Measurements from ENCODE around the gene NFATC1.

NFATC1 gene

GRCh38 chr18:79526468-79527460 is 131.0 kb downstream of the NFATC1 start:
- DNase-seq: no peak

- no peak for DNase-seq
Observed at GRCh38 chr18:79527656-79528315, 132.1 kb downstream of the NFATC1 start.

GRCh38 chr18:79528316-79528695 is 132.6 kb downstream of the NFATC1 start:
- DNase-seq: no peak

GRCh38 chr18:79528846-79529245 is 133.1 kb downstream of the NFATC1 start:
- DNase-seq: peak; percentile 0

GRCh38 chr18:79529296-79529695 is 133.6 kb downstream of the NFATC1 start:
- no peak for DNase-seq

- DNase-seq: no peak
Observed at GRCh38 chr18:79529991-79530390, 134.3 kb downstream of the NFATC1 start.

GRCh38 chr18:79530821-79531220 is 135.1 kb downstream of the NFATC1 start:
- DNase-seq: no peak

- DNase-seq: no peak
Observed at GRCh38 chr18:79531386-79531785, 135.7 kb downstream of the NFATC1 start.

GRCh38 chr18:79531926-79532312 is 136.2 kb downstream of the NFATC1 start:
- DNase-seq: no peak

- no peak for DNase-seq
Observed at GRCh38 chr18:79532313-79533007, 136.7 kb downstream of the NFATC1 start.

- DNase-seq: no peak
Observed at GRCh38 chr18:79533146-79533545, 137.4 kb downstream of the NFATC1 start.

GRCh38 chr18:79533591-79533990 is 137.9 kb downstream of the NFATC1 start:
- DNase-seq: no peak

- no peak for DNase-seq
Observed at GRCh38 chr18:79534356-79534755, 138.6 kb downstream of the NFATC1 start.

- DNase-seq: no peak
Observed at GRCh38 chr18:79537758-79538157, 142.0 kb downstream of the NFATC1 start.

GRCh38 chr18:79538635-79539034 is 142.9 kb downstream of the NFATC1 start:
- DNase-seq: no peak

- no peak for DNase-seq
Observed at GRCh38 chr18:79540161-79540903, 144.6 kb downstream of the NFATC1 start.

GRCh38 chr18:79540904-79541282 is 145.2 kb downstream of the NFATC1 start:
- no peak for DNase-seq

- DNase-seq: no peak
Observed at GRCh38 chr18:79542213-79542612, 146.5 kb downstream of the NFATC1 start.

- DNase-seq: no peak
Observed at GRCh38 chr18:79542876-79543750, 147.4 kb downstream of the NFATC1 start.

GRCh38 chr18:79543861-79544385 is 148.2 kb downstream of the NFATC1 start:
- no peak for DNase-seq

- no peak for DNase-seq
Observed at GRCh38 chr18:79544386-79544963, 148.7 kb downstream of the NFATC1 start.
